Measurements from ENCODE around the gene SMYD4. TPM values are rescaled to one million over a fixed set of nuclear protein-coding genes. Genes with fewer than 3 reads are reported as not detected.
A peak's percentile ranks its signal among the peaks of the same experiment; 100 is the strongest.

Gene SMYD4
- total RNA-seq, 1 experiment from 2014 or later: 28.1 TPM

- Histone ChIP-seq H3K4me3 (ENCODE audit: low read depth, low read length, poor library complexity, severe bottlenecking) (no peak overlapping the region), H3K9me3 (ENCODE audit: low read depth, low read length, poor library complexity, severe bottlenecking) (no peaks in the 10 kb centered on the region), H3K36me3 (ENCODE audit: insufficient read depth, low read length, poor library complexity, severe bottlenecking) (no peaks in the 10 kb centered on the region), H3K27me3 (replicated peaks; ENCODE audit: insufficient read depth, low read depth, low read length, poor library complexity) (no peaks in the 10 kb centered on the region), H3K4me1 (ENCODE audit: insufficient read depth, low read length, poor library complexity, severe bottlenecking) (peaks cover 18% of the 10 kb centered on the region), H3K27ac (ENCODE audit: low read depth, low read length, poor library complexity, severe bottlenecking) (peak overlapping the region; percentile 84)
- CTCF ChIA-PET: no interaction called here
- no TSS peak for BruUV-seq (replicated peaks)
- TF ChIP-seq CTCF (conservative IDR thresholded peaks at IDR 0.05; ENCODE audit: low read depth, low read length) (no peak), EZH2 (IDR thresholded peaks at IDR 0.05; ENCODE audit: borderline replicate concordance, low read depth, low read length, poor library complexity, severe bottlenecking) (no peak)
- intact Hi-C loops (cut with micrococcal nuclease; ENCODE audit: unreplicated experiment): no loop called here
- POLR2A ChIA-PET (ENCODE audit: low non-redundant PET): no interaction called here
- DNase-seq (ENCODE audit: low spot score): peak; percentile 91
These were observed 93.1 kb downstream of the SMYD4 start for GRCh38 chr17:1736348-1737281.

- TF ChIP-seq CTCF (conservative IDR thresholded peaks at IDR 0.05; ENCODE audit: low read depth, low read length) (no peak), EZH2 (IDR thresholded peaks at IDR 0.05; ENCODE audit: borderline replicate concordance, low read depth, low read length, poor library complexity, severe bottlenecking) (no peak)
- POLR2A ChIA-PET (ENCODE audit: low non-redundant PET): no interaction called here
- Histone ChIP-seq H3K9me3 (ENCODE audit: low read depth, low read length, poor library complexity, severe bottlenecking) (no peaks in the 10 kb centered on the region), H3K27me3 (replicated peaks; ENCODE audit: insufficient read depth, low read depth, low read length, poor library complexity) (no peaks in the 10 kb centered on the region), H3K4me3 (ENCODE audit: low read depth, low read length, poor library complexity, severe bottlenecking) (no peak overlapping the region), H3K36me3 (ENCODE audit: insufficient read depth, low read length, poor library complexity, severe bottlenecking) (no peaks in the 10 kb centered on the region), H3K4me1 (ENCODE audit: insufficient read depth, low read length, poor library complexity, severe bottlenecking) (peaks cover 18% of the 10 kb centered on the region), H3K27ac (ENCODE audit: low read depth, low read length, poor library complexity, severe bottlenecking) (peak overlapping the region; percentile 84)
- intact Hi-C loops (cut with micrococcal nuclease; ENCODE audit: unreplicated experiment): no loop called here
- CTCF ChIA-PET: no interaction called here
- no peak for DNase-seq (ENCODE audit: low spot score)
- BruUV-seq (replicated peaks): no TSS peak
These were observed 93.8 kb downstream of the SMYD4 start for GRCh38 chr17:1735834-1736347.

- intact Hi-C loops (cut with micrococcal nuclease; ENCODE audit: unreplicated experiment): no loop called here
- H3K4me1 ChIP-seq (ENCODE audit: insufficient read depth, low read length, poor library complexity, severe bottlenecking): peaks cover 18% of the 10 kb centered on the region
- H3K27ac ChIP-seq (ENCODE audit: low read depth, low read length, poor library complexity, severe bottlenecking): no peak overlapping the region
- DNase-seq (ENCODE audit: low spot score): no peak
- CTCF ChIA-PET: no interaction called here
- no peaks in the 10 kb centered on the region for H3K36me3 ChIP-seq (ENCODE audit: insufficient read depth, low read length, poor library complexity, severe bottlenecking)
- no TSS peak for BruUV-seq (replicated peaks)
- POLR2A ChIA-PET (ENCODE audit: low non-redundant PET): no interaction called here
- H3K9me3 ChIP-seq (ENCODE audit: low read depth, low read length, poor library complexity, severe bottlenecking): no peaks in the 10 kb centered on the region
- TF ChIP-seq EZH2 (IDR thresholded peaks at IDR 0.05; ENCODE audit: borderline replicate concordance, low read depth, low read length, poor library complexity, severe bottlenecking): no peak
- TF ChIP-seq CTCF (conservative IDR thresholded peaks at IDR 0.05; ENCODE audit: low read depth, low read length): no peak
- no peak overlapping the region for H3K4me3 ChIP-seq (ENCODE audit: low read depth, low read length, poor library complexity, severe bottlenecking)
- H3K27me3 ChIP-seq (replicated peaks; ENCODE audit: insufficient read depth, low read depth, low read length, poor library complexity): no peaks in the 10 kb centered on the region
These were observed 94.3 kb downstream of the SMYD4 start for GRCh38 chr17:1735418-1735817.
